SKM-1 treated with dmso at 0.1 percent for 144 hours (cell line): ENCODE measurements around the gene PRICKLE2.
A peak's percentile ranks its signal among the peaks of the same experiment; 100 is the strongest.

Experiments used
- DNase-seq: peaks from one replicate; lab custom pipeline; 2025; ENCODE audit not compliant: unreplicated experiment; lab: John Stamatoyannopoulos, UW

The PRICKLE2 gene

GRCh38 chr3:64221571-64222257 lies 3.6 kb downstream of the PRICKLE2 start:
- no peak for DNase-seq

GRCh38 chr3:64220161-64220914 lies 4.9 kb downstream of the PRICKLE2 start:
- no peak for DNase-seq

DNA sequence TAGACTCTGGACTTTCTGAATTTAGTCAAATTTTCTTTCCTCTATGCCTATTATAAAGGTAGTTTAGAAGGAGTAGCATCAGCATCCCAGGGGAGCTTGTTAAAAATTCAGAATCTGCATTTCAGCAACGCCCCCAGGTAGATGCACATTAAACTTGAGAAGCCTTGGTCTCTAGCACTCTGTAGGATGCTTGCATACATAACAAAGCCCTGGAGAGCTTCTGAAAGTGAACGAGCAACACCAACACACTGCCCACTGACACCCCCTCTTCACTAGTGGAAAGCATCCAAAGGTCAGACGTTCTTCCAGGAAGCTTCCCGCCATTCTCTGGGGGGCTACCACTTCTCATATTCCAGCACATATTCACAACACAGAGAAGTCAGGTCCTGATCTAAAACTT lies 6.5 kb downstream of the PRICKLE2 start:
- DNase-seq: no peak

GRCh38 chr3:64218329-64218728 lies 6.9 kb downstream of the PRICKLE2 start:
- DNase-seq: no peak

- no peak for DNase-seq
Observed at GRCh38 chr3:64216274-64217147, 8.8 kb downstream of the PRICKLE2 start.

DNA sequence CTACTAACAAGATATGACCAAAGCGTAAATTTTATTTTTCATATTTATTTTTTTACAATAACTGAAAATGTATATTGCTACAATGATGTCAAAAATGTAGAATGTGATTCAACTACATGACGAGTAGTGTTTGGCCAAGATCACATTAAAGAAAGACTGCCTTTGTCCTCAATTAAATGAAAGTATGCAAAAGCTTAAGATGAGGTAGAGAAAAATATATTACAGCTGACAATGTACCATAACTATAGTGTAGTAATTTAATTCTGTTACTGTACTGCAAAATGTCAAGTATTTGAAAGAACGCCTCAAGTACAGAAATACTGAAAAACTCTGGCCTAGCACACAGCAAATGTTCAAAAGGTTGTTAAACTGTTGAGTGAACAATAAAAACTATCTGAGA lies 9.7 kb downstream of the PRICKLE2 start:
- no peak for DNase-seq

DNA sequence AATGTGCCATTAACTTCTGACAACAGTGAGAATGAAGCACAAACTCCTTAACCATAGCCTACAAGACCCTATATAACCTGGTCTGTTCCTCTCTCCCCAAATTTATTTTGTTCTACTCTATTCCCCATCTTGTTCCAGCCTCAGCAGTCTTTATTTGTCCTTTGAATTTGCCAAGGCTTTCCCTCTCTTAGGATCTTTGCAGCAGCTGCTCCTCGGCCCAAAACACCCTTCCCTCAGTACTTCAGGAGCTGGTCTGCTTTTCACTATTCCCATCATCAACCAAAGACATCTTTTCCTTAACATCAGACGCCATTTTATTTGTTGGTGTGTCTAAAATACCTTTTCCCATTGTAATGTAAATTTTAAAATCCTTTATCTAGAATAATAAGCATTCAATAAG lies 10.2 kb downstream of the PRICKLE2 start:
- no peak for DNase-seq

GRCh38 chr3:64214381-64215018 lies 10.8 kb downstream of the PRICKLE2 start:
- peak; percentile 59 for DNase-seq

GRCh38 chr3:64213962-64214379 lies 11.3 kb downstream of the PRICKLE2 start:
- DNase-seq: no peak

GRCh38 chr3:64213224-64213878 lies 11.9 kb downstream of the PRICKLE2 start:
- DNase-seq: no peak

GRCh38 chr3:64209866-64210621 lies 15.2 kb downstream of the PRICKLE2 start:
- DNase-seq: no peak

- DNase-seq: no peak
Observed at GRCh38 chr3:64207289-64208080, 17.8 kb downstream of the PRICKLE2 start.

GRCh38 chr3:64203969-64204908 lies 21.0 kb downstream of the PRICKLE2 start:
- DNase-seq: no peak

DNA sequence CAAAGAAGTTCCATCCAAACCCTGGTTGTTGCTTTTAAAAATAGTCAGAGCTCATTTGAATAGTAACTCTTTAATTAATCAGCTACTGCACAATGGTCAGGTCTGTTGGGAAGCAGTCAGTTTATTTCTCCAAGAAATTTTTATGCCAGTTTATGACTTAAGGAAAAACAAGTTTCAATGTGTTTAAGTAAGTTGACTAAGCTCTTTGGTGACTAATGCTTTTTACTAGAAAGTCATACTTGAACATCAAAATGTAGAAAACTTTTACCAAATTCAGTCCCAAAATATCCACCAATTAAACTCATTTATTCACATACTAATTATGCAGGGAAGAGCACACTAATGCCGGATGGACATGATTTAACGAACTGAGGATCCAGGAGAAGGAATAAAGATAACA lies 22.1 kb downstream of the PRICKLE2 start:
- DNase-seq: no peak

DNA sequence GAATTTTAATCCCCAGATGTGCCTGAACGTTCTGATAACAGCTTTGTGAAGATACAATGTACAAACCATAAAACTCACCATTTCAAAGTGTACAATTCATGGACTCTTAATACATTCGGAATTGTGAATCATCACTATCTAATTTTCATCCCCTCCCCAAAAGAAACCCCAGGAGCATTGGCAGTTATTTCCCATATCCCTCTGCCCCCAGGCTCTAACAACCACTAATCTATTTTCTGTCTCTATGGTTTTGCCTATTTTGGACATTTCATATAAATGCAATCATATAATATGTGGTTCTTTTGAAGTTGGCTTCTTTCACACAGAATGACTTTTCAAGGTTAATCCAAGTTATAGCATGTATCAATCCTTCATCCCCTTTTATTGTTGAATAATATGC lies 25.3 kb downstream of the PRICKLE2 start:
- DNase-seq: no peak

- no peak for DNase-seq
Observed at GRCh38 chr3:64196236-64196929, 28.9 kb downstream of the PRICKLE2 start.

DNA sequence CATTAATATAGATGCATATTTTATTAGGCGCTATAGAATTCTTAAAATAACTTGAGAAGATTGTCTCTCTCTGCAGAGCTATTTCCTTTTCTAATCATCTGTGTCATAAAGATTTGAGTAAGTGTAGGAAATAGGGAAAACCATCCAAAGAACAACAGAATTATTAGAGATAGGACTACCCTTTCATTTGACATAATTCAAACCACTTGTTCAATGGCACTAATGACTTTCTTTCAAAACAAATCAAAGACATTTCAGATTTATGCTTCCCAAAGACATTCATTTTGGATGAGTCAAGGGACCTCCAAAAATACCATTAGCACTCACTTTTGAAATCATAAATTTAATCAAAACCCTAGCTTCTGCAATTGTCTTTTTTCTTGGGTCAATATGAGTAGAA lies 29.5 kb downstream of the PRICKLE2 start:
- DNase-seq: no peak
